HK-2 (cell line): ENCODE results near the gene MAMLD1.

ENCODE experiments used
- DNase-seq: peaks from one replicate; pipeline ENCODE4 v3.0.0-alpha.2; 2018; ENCODE audit not compliant: unreplicated experiment

The MAMLD1 gene

GRCh38 chrX:150530821-150531220 is 167.7 kb downstream of the MAMLD1 start:
- DNase-seq, result no peak

- DNase-seq, result no peak
Observed at GRCh38 chrX:150531467-150531866, 168.3 kb downstream of the MAMLD1 start.

GRCh38 chrX:150533863-150534262 is 170.7 kb downstream of the MAMLD1 start:
- no peak for DNase-seq

- no peak for DNase-seq
Observed at GRCh38 chrX:150536455-150537116, 173.5 kb downstream of the MAMLD1 start.

GRCh38 chrX:150537851-150538250 is 174.7 kb downstream of the MAMLD1 start:
- no peak for DNase-seq

- DNase-seq, result no peak
Observed at GRCh38 chrX:150540965-150541364, 177.8 kb downstream of the MAMLD1 start.

GRCh38 chrX:150542846-150543229 is 179.7 kb downstream of the MAMLD1 start:
- no peak for DNase-seq

GRCh38 chrX:150543230-150544155 is 180.4 kb downstream of the MAMLD1 start:
- peak; percentile 32 for DNase-seq

- DNase-seq, result no peak
Observed at GRCh38 chrX:150544222-150544787, 181.2 kb downstream of the MAMLD1 start.

- DNase-seq, result no peak
Observed at GRCh38 chrX:150544835-150545770, 182.0 kb downstream of the MAMLD1 start.

- no peak for DNase-seq
Observed at GRCh38 chrX:150546711-150547153, 183.6 kb downstream of the MAMLD1 start.

GRCh38 chrX:150547375-150548115 is 184.4 kb downstream of the MAMLD1 start:
- peak; percentile 70 for DNase-seq

GRCh38 chrX:150548251-150548650 is 185.1 kb downstream of the MAMLD1 start:
- no peak for DNase-seq

- DNase-seq, result no peak
Observed at GRCh38 chrX:150548684-150549083, 185.6 kb downstream of the MAMLD1 start.

GRCh38 chrX:150551963-150552362 is 188.8 kb downstream of the MAMLD1 start:
- no peak for DNase-seq

- no peak for DNase-seq
Observed at GRCh38 chrX:150558424-150558823, 195.3 kb downstream of the MAMLD1 start.
